ENCODE data around the gene IPO4.

DNA sequence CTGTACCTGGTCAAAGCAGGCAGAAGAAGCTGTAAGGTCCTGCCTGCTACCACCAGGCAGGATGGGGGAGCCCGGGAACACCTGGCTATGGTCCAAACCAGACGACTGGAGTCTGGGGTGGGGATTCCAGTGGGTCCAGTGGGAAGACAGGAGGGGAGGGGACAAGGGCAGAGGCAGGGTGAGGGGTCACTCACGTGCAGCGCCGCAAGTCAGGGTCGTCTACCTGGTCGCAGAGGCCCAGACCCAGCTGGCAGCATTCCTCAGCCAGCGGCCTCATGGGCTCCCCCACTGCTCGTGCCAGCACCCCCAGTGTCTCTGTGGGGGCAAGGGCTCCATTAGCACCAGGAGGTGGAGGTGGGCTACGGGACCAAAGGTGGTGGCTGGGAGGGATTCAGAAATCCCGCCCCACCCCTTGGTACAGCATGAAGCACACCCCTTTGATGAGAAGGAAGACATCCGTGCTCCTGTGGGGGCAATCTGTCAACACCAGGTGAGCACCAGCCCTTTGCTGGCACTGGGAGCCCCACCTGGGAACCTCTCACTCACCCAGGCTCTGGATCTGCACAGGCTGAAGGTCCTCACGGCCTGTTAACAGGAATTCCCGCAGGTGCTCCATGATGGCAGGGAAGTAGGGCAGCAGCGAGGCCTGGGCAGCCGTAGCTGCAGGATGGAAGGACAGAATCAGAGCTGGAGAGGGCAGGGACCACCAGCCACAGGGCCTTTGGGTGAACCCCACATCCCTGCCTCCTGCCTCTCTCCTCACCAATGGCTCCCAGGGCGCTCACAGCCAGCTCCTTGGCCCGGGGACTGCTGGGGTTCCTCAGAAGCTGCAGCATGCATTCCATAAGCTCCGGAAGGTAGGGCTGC, 4.3 kb downstream of the IPO4 start:
- TF ChIP-seq SUZ12 (IDR thresholded peaks at IDR 0.05; ENCODE audit: extremely low read depth, insufficient read depth, insufficient read length) (no peak), YY1 (IDR thresholded peaks at IDR 0.05; ENCODE audit: insufficient read depth, insufficient read length) (no peak)
